Tibial artery (tissue), 4 donors: ENCODE results near the gene C10orf90.

ENCODE experiments used
- DNase-seq, 2 donors: peaks; one replicate each; pipeline ENCODE4 v3.0.0-alpha.2; 2019
- H3K27ac ChIP-seq, 2 donors: fragments of 200-600 bp; sonication (generic) in 1 of 2; 1 replicate in 1 of 2; 2 replicates in 1 of 2; pipeline ENCODE4 v1.5.1; 2018 to 2019; ENCODE audit warnings: mild to moderate bottlenecking in 1 of 2
- H3K27me3 ChIP-seq, 2 donors: fragments of 200-600 bp; sonication (generic) in 1 of 2; one replicate each; pipeline versions ENCODE4 v1.5.1 to v1.6.0; 2016 to 2019
- H3K36me3 ChIP-seq, 3 donors: fragments of 200-600 bp; sonication (generic) in 2 of 3; one replicate each; pipeline ENCODE4 v1.5.1; 2016 to 2019; ENCODE audit warnings: mild to moderate bottlenecking in 2 of 3
- H3K4me1 ChIP-seq, 4 donors: fragments of 200-600 bp; sonication (generic) in 2 of 4; 1 replicate in 3 of 4; 2 replicates in 1 of 4; pipeline ENCODE4 v1.5.1; 2016 to 2019
- H3K4me3 ChIP-seq, 2 donors: fragments of 200-600 bp; sonication (generic) in 1 of 2; 1 replicate in 1 of 2; 2 replicates in 1 of 2; pipeline ENCODE4 v1.5.1; 2018 to 2019; ENCODE audit warnings: mild to moderate bottlenecking in 2 of 2
- H3K9me3 ChIP-seq, 3 donors: fragments of 200-600 bp; sonication (generic) in 1 of 3; one replicate each; pipeline ENCODE4 v1.5.1; 2016 to 2019
- intact Hi-C: fragments of 100-400 bp; cut with DNase I; formaldehyde crosslinking; loops from one replicate; pipeline ENCODE4 v1.15.0; 2023; ENCODE audit warnings: low total_unique reads
- TF ChIP-seq, protein P1 (sequence below), 2 experiments: fragments of 200-600 bp in 1 of 2; fragments of 450-650 bp in 1 of 2; IDR thresholded peaks; one replicate each; pipeline ENCODE4 v1.5.1; 2017 to 2019; ENCODE audit warnings: antibody characterized with exemption in 2 of 2, mild to moderate bottlenecking in 1 of 2, moderate library complexity in 1 of 2

C10orf90 gene

DNA sequence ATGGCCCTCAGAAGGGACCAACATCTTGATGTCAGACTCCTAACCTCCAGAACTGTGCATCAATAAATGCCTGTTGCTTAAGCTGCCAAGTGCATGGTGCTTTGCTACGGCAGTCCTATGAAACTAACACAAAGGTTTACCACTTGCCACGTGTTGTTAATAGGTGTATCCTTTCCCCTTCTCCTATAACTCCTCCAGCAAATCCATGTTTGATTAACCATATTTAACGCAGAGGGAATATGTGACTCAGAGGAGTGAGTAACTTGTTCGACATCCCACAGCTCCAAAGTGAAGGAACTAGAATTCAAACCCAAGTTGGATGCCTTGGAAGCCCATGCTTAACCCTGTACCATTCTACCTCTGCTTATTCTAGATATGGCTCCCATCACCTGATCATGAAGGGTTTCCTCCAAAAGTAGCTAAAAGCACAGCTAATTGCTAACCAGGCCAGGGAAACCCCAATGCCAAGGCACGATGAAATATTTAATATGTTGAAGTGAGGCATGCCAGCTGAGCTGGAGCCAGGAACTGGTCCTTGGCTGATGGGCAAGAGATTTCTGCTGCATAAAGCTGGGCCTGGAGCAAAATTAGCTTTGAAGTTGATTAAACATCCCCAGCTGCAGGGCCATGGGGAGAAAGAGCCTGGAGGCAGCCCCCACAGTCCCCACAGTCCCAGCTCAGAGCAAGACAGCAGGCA is 131.9 kb downstream of the C10orf90 start:
- no peaks in the 10 kb centered on the region for H3K9me3 ChIP-seq
- TF ChIP-seq, protein P1, sequence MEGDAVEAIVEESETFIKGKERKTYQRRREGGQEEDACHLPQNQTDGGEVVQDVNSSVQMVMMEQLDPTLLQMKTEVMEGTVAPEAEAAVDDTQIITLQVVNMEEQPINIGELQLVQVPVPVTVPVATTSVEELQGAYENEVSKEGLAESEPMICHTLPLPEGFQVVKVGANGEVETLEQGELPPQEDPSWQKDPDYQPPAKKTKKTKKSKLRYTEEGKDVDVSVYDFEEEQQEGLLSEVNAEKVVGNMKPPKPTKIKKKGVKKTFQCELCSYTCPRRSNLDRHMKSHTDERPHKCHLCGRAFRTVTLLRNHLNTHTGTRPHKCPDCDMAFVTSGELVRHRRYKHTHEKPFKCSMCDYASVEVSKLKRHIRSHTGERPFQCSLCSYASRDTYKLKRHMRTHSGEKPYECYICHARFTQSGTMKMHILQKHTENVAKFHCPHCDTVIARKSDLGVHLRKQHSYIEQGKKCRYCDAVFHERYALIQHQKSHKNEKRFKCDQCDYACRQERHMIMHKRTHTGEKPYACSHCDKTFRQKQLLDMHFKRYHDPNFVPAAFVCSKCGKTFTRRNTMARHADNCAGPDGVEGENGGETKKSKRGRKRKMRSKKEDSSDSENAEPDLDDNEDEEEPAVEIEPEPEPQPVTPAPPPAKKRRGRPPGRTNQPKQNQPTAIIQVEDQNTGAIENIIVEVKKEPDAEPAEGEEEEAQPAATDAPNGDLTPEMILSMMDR (IDR thresholded peaks at IDR 0.05), result no peak
- H3K27ac ChIP-seq, result no peak overlapping the region
- H3K27me3 ChIP-seq, result peaks cover 0 to 3% of the 10 kb centered on the region in 2 donors
- no peaks in the 10 kb centered on the region for H3K36me3 ChIP-seq
- no peak overlapping the region for H3K4me3 ChIP-seq
- DNase-seq, result no peak
- intact Hi-C loops, result no loop called here
- no peaks in the 10 kb centered on the region for H3K4me1 ChIP-seq

DNA sequence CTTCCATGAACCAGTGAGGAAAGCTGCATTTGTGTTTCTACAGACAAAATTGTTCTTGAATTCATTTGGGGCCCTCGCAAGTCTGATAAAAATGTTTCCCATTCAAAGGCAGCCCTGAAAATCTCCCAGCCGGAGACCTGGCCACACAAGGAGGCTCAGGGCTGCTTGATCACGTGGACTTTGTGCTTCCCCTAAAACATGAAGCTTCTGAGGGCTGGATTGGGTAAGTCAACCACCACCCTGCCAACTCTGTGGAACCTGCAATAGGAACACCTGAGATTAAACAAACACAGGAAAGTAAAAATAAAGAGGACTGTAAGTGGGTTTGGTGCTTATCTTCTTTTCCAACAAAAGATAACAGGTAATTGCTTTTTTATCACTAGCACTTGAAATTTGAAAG is 133.8 kb downstream of the C10orf90 start:
- Histone ChIP-seq H3K9me3 (no peaks in the 10 kb centered on the region), H3K27ac (no peak overlapping the region), H3K36me3 (no peaks in the 10 kb centered on the region), H3K27me3 (peaks cover 0 to 3% of the 10 kb centered on the region in 2 donors), H3K4me3 (no peak overlapping the region), H3K4me1 (no peaks in the 10 kb centered on the region)
- no peak for DNase-seq
- TF ChIP-seq, protein P1 (IDR thresholded peaks at IDR 0.05), result no peak
- intact Hi-C loops, result no loop called here

DNA sequence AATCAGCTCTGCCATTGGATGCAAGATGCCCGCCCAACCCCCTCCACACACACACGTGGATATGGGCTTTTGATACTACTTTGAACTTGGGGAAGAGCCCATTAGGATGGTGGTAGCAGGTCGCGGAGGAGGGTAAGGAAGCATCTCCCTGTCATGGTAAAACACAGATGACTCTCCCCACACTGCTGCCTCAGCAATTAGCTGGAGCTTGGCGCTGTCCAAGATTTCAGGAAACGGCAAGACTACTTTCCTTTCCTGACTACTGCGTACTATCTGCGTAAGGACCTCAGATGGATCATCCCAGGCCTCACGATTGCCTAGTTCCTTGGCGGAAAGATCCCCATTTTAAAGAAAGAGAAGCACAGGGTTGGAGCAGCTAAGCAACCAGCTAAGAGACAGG is 134.3 kb downstream of the C10orf90 start:
- no peak for DNase-seq
- Histone ChIP-seq H3K4me1 (no peaks in the 10 kb centered on the region), H3K9me3 (no peaks in the 10 kb centered on the region), H3K27ac (no peak overlapping the region), H3K4me3 (no peak overlapping the region), H3K36me3 (no peaks in the 10 kb centered on the region), H3K27me3 (peaks cover 0 to 3% of the 10 kb centered on the region in 2 donors)
- intact Hi-C loops, result no loop called here
- TF ChIP-seq, protein P1 (IDR thresholded peaks at IDR 0.05), result no peak

DNA sequence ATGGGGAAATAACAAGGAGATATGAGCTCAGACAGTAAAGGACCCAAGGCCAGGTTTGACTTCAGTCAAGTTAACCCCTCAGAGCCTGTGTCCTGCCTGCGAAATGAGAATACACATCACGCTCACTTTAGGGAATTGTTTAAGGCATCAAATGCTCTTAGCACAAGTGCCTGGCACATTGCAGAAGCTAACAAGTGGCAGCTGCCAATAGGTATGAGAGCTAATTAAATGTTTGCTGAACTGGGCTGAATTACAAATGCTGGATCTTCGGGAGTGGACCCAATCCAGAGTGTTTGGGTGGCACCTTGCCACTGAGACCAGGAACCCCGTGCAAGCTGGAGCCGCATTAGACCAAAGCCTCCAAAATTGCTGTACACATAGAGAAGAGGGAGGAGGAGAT is 136.8 kb downstream of the C10orf90 start:
- DNase-seq, result no peak

DNA sequence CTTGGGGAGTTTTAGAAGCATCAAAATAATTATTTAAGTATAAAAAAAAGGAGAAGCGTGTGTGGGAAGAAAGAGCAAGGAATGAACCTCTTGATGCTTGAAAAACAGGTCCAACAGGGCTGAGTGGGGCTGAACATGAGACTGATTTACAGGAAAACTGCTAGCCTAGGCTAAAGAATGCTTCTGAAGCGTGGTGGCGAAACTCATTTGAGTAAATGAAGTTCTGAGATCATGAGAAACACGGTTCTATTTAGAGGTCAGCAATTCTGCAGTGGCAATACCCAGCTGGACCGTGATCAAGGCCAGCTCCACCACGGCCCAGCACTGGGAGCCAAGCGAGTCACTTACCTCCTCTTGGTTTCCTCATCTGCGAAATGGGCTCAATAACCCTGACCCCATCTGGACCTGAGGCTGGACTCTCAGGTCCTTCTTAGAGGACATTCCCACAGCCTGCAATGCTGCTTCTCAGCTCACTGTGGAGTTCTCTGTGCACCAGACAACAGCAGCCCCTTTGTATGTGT is 142.1 kb downstream of the C10orf90 start:
- no peak overlapping the region for H3K4me3 ChIP-seq
- intact Hi-C loops, result no loop called here
- TF ChIP-seq, protein P1 (IDR thresholded peaks at IDR 0.05), result no peak

More for the DNA sequence above, 136.8 kb downstream of the C10orf90 start:
- H3K9me3 ChIP-seq, result no peaks in the 10 kb centered on the region
- peaks cover 0 to 3% of the 10 kb centered on the region in 2 donors for H3K27me3 ChIP-seq
- H3K27ac ChIP-seq, result no peak overlapping the region
- no peaks in the 10 kb centered on the region for H3K4me1 ChIP-seq
- intact Hi-C loops, result no loop called here
- TF ChIP-seq, protein P1 (IDR thresholded peaks at IDR 0.05), result no peak
- H3K4me3 ChIP-seq, result no peak overlapping the region
- H3K36me3 ChIP-seq, result no peaks in the 10 kb centered on the region

More for the DNA sequence above, 142.1 kb downstream of the C10orf90 start:
- no peaks in the 10 kb centered on the region for H3K36me3 ChIP-seq
- H3K27me3 ChIP-seq, result peaks cover 0 to 11% of the 10 kb centered on the region in 2 donors
- DNase-seq, result no peak
- H3K4me1 ChIP-seq, result no peaks in the 10 kb centered on the region
- no peak overlapping the region for H3K27ac ChIP-seq
- H3K9me3 ChIP-seq, result no peaks in the 10 kb centered on the region
